ENCODE data around the gene ZNF280A. TPM values are rescaled to one million over a fixed set of nuclear protein-coding genes. Genes with fewer than 3 reads are reported as not detected.

ZNF280A gene
- total and polyA plus RNA-seq, 11 donors = not detected

DNA sequence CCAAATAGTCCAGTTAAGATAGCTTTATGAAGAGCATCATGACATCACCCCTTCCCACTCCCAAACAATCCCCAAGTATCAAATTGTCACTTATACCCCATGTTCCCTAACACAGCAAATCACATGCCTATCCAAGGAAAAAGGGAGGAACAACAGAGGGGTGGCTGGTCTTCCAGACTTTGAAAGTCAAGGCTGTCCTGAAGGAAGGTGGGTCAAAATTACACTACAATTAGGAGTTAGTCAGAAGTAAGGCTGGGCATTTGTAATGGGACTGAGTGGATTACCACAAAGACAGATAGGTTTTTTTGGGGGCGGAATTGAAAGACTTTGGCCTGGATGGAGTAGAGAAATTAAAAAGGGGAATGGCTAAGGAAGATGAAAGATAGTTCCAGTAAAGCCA, 33.1 kb upstream of the ZNF280A start:
- Histone ChIP-seq H3K4me3 (no peak overlapping the region), H3K36me3 (no peaks in the 10 kb centered on the region), H3K4me1 (peaks cover 0 to 9% (median 0%) of the 10 kb centered on the region in 12 donors), H3K27ac (no peak overlapping the region), H3K27me3 (peaks cover 0 to 8% (median 0%) of the 10 kb centered on the region in 9 donors), H3K9me3 (no peaks in the 10 kb centered on the region)
- no peak for ATAC-seq
- intact Hi-C loops (cut with DNase I) = no loop called here
- TF ChIP-seq, protein P1, sequence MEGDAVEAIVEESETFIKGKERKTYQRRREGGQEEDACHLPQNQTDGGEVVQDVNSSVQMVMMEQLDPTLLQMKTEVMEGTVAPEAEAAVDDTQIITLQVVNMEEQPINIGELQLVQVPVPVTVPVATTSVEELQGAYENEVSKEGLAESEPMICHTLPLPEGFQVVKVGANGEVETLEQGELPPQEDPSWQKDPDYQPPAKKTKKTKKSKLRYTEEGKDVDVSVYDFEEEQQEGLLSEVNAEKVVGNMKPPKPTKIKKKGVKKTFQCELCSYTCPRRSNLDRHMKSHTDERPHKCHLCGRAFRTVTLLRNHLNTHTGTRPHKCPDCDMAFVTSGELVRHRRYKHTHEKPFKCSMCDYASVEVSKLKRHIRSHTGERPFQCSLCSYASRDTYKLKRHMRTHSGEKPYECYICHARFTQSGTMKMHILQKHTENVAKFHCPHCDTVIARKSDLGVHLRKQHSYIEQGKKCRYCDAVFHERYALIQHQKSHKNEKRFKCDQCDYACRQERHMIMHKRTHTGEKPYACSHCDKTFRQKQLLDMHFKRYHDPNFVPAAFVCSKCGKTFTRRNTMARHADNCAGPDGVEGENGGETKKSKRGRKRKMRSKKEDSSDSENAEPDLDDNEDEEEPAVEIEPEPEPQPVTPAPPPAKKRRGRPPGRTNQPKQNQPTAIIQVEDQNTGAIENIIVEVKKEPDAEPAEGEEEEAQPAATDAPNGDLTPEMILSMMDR (IDR thresholded peaks at IDR 0.05) = no peak
- no peak for TF ChIP-seq POLR2A (IDR thresholded peaks at IDR 0.05)
- DNase-seq = no peak
- WGBS, 4 donors = 79 to 91% (median 85%) methylated on average over 1 of the region's 1 CpG

DNA sequence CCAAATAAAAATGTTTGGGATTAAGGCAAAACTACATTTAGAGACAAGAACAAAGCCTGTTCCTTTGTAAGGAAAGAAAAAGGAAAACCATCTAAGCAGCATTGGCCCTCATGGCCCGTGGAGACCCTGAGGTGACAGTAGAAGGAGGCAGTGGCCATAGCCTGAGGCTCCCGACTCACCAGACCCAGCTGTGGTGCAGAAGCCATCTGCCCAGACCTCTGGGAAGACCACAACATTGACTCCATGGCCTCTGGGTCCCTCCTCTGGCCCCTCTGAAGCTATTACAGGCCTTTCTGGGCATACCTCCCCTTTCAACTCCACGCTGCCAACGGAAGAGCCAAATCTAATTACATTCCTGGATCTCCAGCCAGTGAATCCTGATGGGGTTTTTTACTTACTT, 32.6 kb upstream of the ZNF280A start:
- WGBS, 4 donors = 49 to 74% (median 65%) methylated on average over 4 of the region's 4 CpGs
- no peaks in the 10 kb centered on the region for H3K36me3 ChIP-seq
- peaks cover 0 to 8% (median 0%) of the 10 kb centered on the region in 9 donors for H3K27me3 ChIP-seq
- intact Hi-C loops (cut with DNase I) = no loop called here
- TF ChIP-seq, protein P1 (IDR thresholded peaks at IDR 0.05) = peak in 1 of 12 donors; percentile 5
- no peak for TF ChIP-seq POLR2A (IDR thresholded peaks at IDR 0.05)
- DNase-seq (no peak), ATAC-seq (no peak)
- H3K4me1 ChIP-seq = peaks cover 0 to 9% (median 0%) of the 10 kb centered on the region in 12 donors
- no peak overlapping the region for H3K27ac ChIP-seq
- no peaks in the 10 kb centered on the region for H3K9me3 ChIP-seq
- no peak overlapping the region for H3K4me3 ChIP-seq

DNA sequence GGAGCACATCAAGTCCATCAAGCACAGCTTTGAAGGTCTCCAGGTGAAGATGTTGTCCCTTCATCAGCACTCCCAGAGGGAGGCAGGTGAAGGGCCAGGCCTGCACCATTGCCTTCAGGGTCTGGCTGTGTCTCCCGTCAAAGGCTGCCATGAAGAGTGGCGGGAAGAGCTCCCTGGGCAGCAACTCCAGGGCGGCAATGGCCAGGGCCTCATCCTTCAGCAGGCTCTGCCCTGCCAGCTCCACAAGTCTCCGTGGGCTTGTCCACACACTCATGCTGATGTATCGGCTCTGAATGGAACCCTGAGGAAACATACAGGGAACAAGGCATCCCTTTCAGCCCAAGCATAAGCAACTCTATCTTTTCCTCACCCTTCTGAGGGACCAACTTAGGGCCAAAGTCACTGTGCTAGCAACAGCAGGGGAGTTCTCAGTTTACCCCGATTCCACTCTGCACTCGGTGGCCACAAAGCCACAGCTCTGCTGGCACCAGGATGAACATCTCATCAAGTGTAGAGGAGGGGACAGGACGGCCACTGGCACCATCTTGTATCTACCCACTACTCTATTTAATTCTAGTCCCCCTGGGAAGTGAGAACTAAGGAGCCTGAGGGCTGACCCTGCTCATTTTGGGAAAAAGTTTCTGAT, 30.8 kb upstream of the ZNF280A start:
- H3K4me3 ChIP-seq = no peak overlapping the region
- ATAC-seq (no peak), DNase-seq (no peak)
- H3K4me1 ChIP-seq = peaks cover 0 to 9% (median 0%) of the 10 kb centered on the region in 12 donors
- H3K9me3 ChIP-seq = no peaks in the 10 kb centered on the region
- TF ChIP-seq, protein P1 (IDR thresholded peaks at IDR 0.05) = no peak
- no peak overlapping the region for H3K27ac ChIP-seq
- 79 to 91% (median 85%) methylated on average over 5 to 8 of the region's 8 CpGs for WGBS, 4 donors
- peaks cover 0 to 10% (median 0%) of the 10 kb centered on the region in 9 donors for H3K27me3 ChIP-seq
- intact Hi-C loops (cut with DNase I) = no loop called here
- H3K36me3 ChIP-seq = no peaks in the 10 kb centered on the region

DNA sequence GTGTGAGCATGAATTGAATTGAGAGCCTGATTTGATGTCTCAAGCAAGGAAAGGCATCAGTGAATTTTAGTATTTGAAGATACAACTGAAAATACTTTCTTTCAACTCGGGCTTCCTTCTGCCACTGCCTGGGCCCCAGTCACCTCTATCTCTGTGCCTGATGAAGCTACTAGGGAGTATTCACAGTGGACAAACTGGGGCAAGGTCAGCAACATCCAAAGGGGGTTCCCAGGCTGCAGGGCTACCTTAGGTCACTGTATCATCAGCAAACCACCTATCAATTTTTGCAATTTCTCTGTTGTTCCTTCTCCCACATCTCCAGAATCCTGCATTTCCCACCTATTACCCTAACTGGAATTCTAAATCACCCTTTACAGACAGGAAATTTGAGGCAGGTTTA, 28.8 kb upstream of the ZNF280A start:
- DNase-seq (no peak), ATAC-seq (no peak)
- H3K4me1 ChIP-seq = peaks cover 0 to 2% (median 0%) of the 10 kb centered on the region in 12 donors
- TF ChIP-seq, protein P1 (IDR thresholded peaks at IDR 0.05) = no peak
- no peak for TF ChIP-seq POLR2A (IDR thresholded peaks at IDR 0.05)
- no peaks in the 10 kb centered on the region for H3K9me3 ChIP-seq
- no peak overlapping the region for H3K4me3 ChIP-seq
- peaks cover 0 to 10% (median 0%) of the 10 kb centered on the region in 9 donors for H3K27me3 ChIP-seq
- H3K36me3 ChIP-seq = no peaks in the 10 kb centered on the region
- WGBS, 4 donors = 52 to 67% (median 63%) methylated on average over 1 of the region's 1 CpG
- H3K27ac ChIP-seq = no peak overlapping the region
- intact Hi-C loops (cut with DNase I) = no loop called here

Measured in heart left ventricle (tissue), 16 donors.